ENCODE data around the gene NTN3.
"Not testable (repeated sequence)": the region's sequence is repeated elsewhere in the genome, so short reads cannot be mapped to it uniquely, and the experiment has no call there.

The NTN3 gene

GRCh38 chr16:2441143-2441804 lies 29.8 kb upstream of the NTN3 start:
- not testable (repeated sequence) for DNase-seq (ENCODE audit: low spot score)

GRCh38 chr16:2443555-2443954 lies 27.5 kb upstream of the NTN3 start:
- no peak for DNase-seq (ENCODE audit: low spot score)

- DNase-seq (ENCODE audit: low spot score), result no peak
Measured at GRCh38 chr16:2447920-2448583, 23.0 kb upstream of the NTN3 start.

- DNase-seq (ENCODE audit: low spot score), result no peak
Measured at GRCh38 chr16:2449118-2449517, 22.0 kb upstream of the NTN3 start.

GRCh38 chr16:2450535-2450934 lies 20.6 kb upstream of the NTN3 start:
- no peak for DNase-seq (ENCODE audit: low spot score)

- DNase-seq (ENCODE audit: low spot score), result no peak
Measured at GRCh38 chr16:2450975-2451381, 20.1 kb upstream of the NTN3 start.

- no peak for DNase-seq (ENCODE audit: low spot score)
Measured at GRCh38 chr16:2451851-2452320, 19.2 kb upstream of the NTN3 start.

- no peak for DNase-seq (ENCODE audit: low spot score)
Measured at GRCh38 chr16:2452650-2453049, 18.4 kb upstream of the NTN3 start.

- DNase-seq (ENCODE audit: low spot score), result no peak
Measured at GRCh38 chr16:2455081-2455845, 15.8 kb upstream of the NTN3 start.

GRCh38 chr16:2456551-2457153 lies 14.4 kb upstream of the NTN3 start:
- no peak for DNase-seq (ENCODE audit: low spot score)

GRCh38 chr16:2457267-2457666 lies 13.8 kb upstream of the NTN3 start:
- DNase-seq (ENCODE audit: low spot score), result no peak

GRCh38 chr16:2457946-2458345 lies 13.2 kb upstream of the NTN3 start:
- DNase-seq (ENCODE audit: low spot score), result no peak

GRCh38 chr16:2458887-2459646 lies 12.0 kb upstream of the NTN3 start:
- DNase-seq (ENCODE audit: low spot score), result no peak

GRCh38 chr16:2459647-2460390 lies 11.3 kb upstream of the NTN3 start, which contains the start of gene TEDC2:
Gene TEDC2, plus strand, starts transcription at chr16:2460109. Its CDS starts 36 bp downstream, at chr16:2460145.
- DNase-seq (ENCODE audit: low spot score), result peak; percentile 93

- DNase-seq (ENCODE audit: low spot score), result no peak
Measured at GRCh38 chr16:2460391-2460713, 10.7 kb upstream of the NTN3 start.

GRCh38 chr16:2460916-2461315 lies 10.2 kb upstream of the NTN3 start:
- DNase-seq (ENCODE audit: low spot score), result no peak

- no peak for DNase-seq (ENCODE audit: low spot score)
Measured at GRCh38 chr16:2462031-2462866, 8.8 kb upstream of the NTN3 start.

- DNase-seq (ENCODE audit: low spot score), result no peak
Measured at GRCh38 chr16:2464333-2464732, 6.8 kb upstream of the NTN3 start.

GRCh38 chr16:2465653-2466415 lies 5.3 kb upstream of the NTN3 start:
- DNase-seq (ENCODE audit: low spot score), result no peak

All from SW480 (cell line).